Activated naive CD4-positive, alpha-beta T cell treated with Interleukin-2 at 50 U/mL for 16 hours (primary cell): ENCODE data around the gene BNC1.

ENCODE experiments used
- DNase-seq: peaks from one replicate; pipeline ENCODE4 v3.0.0-alpha.2; 2020

Gene BNC1, protein sequence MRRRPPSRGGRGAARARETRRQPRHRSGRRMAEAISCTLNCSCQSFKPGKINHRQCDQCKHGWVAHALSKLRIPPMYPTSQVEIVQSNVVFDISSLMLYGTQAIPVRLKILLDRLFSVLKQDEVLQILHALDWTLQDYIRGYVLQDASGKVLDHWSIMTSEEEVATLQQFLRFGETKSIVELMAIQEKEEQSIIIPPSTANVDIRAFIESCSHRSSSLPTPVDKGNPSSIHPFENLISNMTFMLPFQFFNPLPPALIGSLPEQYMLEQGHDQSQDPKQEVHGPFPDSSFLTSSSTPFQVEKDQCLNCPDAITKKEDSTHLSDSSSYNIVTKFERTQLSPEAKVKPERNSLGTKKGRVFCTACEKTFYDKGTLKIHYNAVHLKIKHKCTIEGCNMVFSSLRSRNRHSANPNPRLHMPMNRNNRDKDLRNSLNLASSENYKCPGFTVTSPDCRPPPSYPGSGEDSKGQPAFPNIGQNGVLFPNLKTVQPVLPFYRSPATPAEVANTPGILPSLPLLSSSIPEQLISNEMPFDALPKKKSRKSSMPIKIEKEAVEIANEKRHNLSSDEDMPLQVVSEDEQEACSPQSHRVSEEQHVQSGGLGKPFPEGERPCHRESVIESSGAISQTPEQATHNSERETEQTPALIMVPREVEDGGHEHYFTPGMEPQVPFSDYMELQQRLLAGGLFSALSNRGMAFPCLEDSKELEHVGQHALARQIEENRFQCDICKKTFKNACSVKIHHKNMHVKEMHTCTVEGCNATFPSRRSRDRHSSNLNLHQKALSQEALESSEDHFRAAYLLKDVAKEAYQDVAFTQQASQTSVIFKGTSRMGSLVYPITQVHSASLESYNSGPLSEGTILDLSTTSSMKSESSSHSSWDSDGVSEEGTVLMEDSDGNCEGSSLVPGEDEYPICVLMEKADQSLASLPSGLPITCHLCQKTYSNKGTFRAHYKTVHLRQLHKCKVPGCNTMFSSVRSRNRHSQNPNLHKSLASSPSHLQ

DNA sequence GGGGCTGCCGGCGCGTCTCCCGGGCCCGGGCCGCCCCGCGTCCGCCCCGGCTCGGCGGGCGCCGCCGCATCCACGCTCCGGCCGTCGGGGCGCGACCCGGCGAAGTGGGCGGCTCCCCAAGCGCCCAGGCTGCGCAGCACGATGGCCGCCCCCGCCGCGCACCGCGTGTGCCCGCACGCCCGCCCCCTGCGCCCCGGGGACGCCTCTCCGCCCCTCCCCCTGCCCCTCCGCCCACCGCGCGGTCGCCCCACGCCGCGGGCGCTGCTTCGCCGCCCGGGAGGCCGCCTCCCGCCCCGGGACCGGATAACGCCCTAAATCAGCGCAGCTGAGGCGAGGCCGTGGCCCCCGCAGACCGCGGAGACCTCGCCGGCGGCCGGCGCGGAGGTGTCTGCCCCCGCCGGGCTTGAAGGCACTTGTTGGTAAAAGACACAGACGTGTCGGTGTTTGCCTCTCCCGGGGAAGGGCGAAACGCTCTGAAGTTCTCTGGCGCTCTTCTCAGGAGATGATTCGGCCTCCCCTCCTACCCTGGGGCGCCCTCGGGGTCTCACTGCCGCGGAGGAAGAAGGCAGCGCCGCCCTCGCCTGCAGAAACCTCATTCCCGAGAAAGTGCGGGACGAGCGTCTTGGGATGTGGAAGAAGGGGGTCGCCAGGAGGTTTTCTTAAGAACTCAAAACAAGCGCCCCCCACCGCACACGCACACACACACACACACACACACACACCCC lies at the start of gene BNC1:
Gene BNC1 (minus strand): TSS at position 106 of the 725 bp plus-strand sequence. CDS start 36 bp downstream, at position 70.
- no peak for DNase-seq

DNA sequence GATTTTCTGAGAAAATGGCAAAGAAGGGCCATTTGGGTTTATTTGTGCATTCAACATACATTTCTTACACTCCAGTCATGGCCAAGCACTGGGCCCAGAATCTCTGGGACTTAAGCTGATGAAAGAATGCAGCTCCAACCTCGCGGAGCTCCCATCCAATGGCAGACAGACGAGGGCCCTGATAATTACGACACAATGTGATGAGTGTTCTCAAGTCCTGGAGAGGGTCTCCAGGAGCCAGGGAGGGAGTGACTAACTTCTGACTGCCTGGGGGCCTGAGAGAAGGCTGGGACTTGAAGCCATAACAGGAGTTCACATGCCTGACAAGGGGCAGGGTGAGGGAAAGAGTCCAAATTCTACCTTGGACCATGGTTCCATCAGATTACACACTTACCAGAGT lies 42.6 kb upstream of the BNC1 start:
- DNase-seq = no peak

DNA sequence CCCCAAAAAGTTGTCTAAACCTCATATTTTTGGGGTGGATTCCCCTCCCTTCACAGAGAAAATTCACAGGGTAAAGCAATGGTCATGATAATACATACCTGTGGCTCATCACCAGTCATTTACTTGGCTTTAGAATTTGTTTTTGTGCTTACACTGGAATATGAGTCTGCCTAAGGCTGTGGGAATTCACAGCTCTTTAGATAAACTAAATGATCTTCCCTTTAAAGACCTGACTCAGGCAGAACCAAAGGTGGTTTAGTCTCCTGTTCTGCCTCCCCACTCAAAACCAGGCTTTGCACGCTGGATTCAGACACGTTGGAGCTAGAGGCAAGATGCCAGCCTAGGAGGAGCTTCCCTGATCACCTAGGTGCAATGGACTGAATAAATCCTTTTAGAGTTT lies 40.3 kb upstream of the BNC1 start:
- no peak for DNase-seq

DNA sequence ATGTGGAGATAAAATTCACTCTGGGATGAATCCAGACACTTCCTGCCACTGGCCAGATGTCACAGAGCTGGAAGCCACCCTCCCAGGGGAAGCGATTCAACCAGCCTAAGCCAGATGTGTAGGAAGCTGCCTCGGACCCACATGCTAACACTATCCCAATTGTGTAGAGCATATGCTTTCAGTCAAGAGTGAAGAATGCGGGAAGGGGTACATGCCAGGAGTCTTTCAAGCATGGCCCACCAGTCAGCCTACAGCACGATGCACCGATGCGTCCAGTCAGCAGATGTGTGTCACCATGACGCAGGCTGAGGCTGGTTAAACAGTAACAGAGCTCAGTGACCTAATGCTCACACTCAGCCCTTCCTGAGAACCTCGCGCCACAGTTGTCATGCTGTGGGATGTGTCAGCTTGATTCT lies 38.8 kb upstream of the BNC1 start:
- DNase-seq = no peak

DNA sequence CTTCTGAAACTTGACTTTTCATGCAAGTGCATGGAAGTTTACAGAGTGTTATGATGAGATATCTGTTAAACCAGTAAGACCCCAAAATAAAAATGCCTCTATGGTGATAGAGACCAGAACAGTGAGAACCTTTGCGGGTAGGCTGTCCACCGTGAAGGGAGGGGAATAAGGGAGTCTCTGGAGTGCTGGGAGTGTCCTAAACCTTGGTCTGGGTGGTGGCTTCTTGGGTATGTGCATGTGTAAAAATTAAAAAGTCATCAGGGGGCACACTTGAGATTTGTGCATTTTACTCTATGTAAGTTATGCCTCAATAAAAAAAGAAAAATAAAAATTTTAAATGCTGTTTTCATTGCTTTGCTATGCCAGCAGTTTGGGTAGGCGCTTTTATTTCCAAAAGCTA lies 38.2 kb upstream of the BNC1 start:
- DNase-seq = no peak

DNA sequence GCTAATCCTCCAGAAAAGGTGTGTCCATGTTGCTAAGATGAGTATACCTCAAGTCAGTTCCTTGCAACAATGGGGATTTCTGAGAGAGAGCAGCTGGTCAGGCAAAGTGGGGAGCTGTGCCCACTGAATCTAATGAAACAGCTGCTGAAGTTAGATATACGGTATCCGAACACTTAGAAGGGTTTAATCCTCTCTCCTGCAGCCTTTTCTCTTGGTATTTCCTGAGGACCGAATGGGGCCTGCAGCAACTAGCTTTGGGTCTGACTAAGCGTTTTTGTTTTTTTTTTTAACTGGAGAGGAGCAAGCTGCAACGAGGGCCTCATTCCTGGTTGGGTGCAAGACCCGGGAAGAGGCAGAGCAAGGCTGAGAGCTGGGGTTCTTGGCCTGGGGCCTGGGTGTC lies 37.6 kb upstream of the BNC1 start:
- DNase-seq = no peak

DNA sequence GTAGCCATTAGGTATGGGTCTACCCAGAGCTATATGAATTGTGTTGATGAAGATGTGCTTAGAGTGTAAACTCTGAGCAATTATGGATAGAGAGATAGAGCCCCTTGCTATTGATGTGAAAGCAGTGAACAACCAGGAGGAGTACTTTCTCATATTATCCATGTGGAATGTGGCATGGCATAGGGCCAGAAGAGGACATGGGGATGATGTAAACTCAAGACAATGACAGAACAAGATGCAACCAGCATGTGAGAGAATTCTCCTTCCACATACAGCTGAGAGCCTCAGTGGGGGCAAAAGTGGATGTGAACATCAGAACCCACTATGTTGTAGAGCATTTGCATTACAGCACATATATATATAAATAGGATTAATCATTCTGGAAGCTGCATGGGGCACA lies 36.4 kb upstream of the BNC1 start:
- no peak for DNase-seq

DNA sequence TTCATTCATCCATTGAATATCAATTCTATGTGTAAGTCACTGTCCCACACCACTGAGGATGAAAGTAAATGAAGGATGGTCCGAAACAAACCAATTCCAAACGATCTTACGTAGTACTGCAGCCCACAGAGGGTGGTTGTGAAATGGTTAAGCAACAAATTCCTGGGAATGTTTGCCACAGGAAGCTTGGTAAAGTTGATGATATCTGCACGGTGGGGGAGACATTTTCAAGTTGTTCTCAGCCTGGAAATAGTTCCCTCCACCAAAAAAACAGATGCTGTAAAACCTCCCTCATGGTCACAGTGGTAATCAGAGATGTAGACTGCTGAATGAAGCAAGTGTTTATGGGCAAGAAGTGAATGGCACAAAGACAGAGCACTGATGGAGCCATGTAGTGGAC lies 35.9 kb upstream of the BNC1 start:
- no peak for DNase-seq

DNA sequence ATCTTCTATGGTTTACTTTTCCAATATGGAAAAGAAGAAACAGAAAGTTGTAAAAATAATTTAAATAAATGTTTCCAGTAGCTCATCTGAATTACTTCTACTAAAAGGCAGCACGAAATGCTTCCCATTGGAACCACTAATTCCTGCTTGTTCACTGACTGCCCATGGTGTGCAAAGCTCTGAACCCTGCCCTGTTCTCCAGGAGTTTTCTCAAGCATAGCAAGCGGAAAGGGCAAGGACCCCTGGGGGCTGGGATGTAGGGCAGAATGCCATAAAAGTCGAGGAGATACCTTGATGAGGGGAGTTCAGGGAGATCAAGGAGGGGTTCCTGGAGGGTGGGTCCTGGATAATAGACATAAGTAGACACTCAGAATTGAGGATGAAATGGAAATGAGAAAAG lies 35.3 kb upstream of the BNC1 start:
- no peak for DNase-seq

DNA sequence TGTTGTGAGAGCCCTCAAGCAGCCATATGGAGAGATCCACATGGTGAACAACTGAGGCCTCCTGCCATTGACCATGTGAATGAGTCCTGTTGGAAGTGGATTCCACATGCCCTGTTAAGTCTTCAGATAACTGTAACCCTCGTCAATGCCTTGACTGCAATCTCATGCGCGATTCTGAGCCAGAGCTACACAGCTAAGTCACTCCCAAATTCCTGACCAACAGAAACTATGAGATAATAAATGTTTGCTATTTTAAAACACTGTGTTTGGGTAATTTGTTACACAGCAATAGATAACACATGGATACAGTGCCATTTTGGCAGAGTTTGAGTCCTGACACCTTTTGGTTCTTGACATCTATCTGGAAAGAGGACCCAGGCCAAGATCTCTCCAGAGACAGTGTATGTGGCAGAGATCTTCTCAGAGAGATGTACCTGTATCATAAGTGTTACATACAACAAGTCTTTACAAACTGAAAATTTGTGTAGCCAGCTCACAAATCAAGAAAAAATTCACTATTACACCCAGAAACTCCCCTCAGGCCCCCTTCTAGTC lies 34.5 kb upstream of the BNC1 start:
- no peak for DNase-seq

DNA sequence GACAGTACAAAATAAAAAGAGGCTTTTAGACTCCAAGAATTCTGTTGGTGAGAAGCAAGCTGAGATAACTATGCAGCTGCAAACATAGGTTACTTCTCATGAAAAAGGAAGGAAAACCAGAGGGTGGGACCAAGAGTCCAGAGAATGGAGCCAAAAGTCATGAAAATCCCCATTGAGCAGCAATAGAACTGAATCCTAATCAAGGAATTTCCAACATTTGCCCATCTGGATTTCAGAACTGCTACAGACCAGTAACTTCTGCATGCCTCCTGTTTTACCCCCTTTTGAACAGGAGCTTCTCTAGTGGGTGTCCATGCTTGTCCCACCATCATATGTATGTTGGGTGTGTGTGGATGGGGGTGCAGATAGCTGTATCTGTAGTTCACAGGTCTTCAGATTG lies 33.6 kb upstream of the BNC1 start:
- no peak for DNase-seq

DNA sequence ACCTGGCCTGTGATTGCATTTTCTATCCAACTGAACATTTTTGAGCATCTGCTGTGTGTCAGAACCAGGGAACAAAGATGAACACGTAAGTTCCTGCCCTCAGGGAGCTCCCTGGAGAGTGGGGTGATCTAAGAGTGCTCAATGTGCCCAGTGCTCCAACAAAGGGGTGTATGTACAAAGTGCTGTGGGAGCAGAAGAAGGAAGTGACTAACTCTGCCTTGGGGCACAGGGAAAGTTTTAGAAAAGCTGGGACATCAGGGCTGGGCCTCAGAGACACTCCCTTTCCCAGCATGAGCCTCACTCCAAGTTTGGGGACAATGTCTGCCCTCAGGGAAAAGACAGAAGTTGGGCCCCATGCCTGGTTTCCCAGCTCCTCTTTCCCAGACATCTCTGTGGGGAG lies 27.6 kb upstream of the BNC1 start:
- no peak for DNase-seq

DNA sequence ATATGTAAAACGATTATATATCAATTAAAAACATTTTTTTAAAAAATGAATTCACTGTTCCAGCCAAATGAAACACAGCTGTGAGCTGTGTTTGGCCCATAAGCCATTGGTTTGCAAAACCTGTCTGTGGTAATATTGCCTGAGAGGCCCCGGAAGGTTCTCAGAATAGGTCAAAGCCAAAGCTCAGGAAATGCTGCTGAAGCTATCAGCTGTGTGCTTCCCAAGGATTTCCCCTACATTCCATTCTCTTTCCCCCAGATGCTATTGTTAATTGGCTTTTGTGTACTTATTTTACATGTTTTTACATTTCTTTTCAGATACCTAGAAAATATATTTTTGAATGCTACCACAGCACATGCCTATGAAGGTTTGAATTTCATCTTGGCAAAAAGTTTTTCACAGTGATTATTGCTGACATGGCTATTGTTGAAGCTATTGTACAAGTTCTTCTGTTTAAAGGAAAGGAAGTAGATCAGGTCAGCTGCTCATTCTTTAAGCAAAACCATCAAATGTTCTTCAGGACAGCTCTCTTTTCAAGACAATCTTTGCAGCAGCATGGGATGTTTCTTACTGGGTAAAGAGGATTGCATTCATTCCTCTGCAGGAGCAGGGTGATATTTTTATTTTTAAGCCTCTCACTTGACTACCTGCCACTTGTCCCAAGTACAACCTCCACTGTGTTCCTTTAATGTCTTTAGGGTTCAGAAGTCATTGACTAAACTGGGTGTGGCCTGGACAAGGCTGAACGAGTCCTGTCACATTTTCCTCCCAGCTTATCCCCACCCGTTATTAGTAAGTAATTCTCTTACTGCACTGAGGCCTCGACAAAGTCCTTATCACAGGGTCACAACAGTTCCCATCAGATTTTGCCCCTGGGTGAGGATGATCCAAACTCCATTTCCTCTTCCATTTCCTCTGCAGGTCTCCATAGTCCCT lies 26.3 kb upstream of the BNC1 start:
- DNase-seq = no peak

DNA sequence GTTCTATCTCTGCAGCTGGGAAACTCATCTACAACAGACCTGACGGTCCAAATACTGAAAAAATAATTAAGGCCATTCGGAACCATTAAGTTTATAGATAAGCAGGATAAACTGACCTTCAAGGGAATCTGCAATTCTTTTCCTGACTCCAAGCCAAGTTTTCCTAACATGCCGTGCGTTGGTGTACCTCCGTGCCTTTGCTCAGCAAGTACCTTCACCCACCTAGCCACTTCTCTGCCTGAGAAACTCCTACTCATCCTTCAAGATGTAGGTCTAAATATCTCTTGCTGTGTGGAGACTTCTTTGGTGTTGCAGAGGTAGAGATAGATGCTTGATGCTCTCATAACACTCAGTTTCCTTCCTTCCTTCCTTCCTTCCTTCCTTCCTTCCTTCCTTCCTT lies 24.2 kb upstream of the BNC1 start:
- no peak for DNase-seq

DNA sequence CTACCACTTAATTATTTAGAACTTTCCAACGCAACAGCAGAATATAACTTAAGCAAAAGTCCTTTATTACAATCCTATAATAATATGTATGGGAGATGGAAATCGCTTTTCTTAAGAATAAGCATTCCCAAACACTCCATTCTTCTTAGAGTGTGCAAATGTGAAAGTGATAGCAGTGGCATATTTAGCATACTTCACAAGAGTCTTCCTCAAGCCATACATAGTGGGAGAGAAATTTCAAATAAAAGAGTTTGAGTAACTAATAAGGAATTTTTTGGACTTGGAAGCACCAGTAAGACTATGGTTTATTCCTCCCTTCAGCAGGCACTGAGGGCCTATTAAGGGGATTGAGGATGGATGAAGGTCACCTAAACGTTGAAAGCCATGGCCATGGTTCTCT lies 22.1 kb upstream of the BNC1 start:
- DNase-seq = no peak

DNA sequence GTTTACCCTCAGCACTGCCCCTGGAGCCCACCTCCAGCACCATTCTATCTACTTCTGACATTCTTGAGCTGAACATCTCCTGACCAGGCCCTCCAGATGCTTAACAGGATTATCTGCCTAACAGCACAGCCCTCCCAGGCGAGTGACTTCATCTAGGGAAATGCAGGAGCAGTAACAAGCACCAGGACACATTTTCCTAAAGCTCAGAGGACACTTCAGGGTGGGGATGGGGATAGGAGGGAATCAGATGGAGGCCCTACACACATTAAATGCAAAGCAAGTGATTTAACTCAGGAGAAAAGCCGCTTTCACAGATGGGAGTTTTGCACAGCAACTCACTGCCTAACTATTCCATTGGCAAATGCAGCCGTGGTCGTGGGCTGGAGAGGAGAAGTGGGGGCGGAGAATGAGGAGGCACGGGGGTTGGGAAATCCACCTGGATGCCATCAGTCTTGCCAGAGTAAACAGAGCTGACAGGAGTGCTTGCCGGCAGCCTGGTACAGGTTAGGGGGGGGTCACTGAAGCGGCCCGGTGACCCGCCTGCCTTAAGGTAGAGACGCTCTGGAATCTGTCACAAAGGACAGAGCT lies 21.3 kb upstream of the BNC1 start:
- DNase-seq = no peak

DNA sequence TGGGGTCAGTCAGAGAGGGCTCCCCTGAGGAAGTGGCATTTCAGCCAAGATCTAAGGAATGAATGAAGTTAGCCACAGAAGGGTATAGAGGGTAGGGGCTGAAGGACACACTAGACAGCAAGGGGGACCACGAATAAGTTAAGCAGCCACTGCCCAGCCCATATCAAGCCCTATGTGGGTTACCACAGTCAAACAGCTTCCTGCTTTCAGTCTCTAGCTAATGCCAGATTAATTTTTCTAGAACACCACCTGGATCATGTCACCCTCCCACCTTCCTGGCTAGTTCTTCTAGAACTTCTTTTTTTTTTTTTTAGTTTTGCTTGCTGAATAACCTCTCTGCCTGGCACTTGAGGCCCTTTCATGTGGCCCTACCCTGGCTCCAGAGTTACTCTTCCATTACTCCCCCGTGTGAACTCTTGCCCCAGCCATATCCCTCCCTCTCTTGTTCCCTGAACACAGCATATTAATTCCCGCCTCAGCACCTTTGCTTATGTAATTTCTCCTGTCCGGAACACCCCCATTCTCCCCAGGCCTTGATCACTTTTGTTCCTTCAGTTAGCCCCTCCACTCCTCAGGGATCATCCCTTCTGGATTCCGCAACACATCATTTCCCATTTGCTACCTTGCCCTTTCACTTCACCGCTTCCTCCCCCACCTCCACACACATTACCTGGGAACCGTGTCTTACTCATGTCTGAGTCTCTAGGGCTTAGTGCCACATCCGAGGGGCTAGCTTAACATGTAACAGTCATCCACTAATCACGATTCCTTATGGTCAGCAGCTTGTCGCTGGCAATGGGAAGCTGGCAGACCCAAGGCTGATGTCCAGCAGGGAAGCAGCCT lies 20.6 kb upstream of the BNC1 start:
- DNase-seq = no peak

DNA sequence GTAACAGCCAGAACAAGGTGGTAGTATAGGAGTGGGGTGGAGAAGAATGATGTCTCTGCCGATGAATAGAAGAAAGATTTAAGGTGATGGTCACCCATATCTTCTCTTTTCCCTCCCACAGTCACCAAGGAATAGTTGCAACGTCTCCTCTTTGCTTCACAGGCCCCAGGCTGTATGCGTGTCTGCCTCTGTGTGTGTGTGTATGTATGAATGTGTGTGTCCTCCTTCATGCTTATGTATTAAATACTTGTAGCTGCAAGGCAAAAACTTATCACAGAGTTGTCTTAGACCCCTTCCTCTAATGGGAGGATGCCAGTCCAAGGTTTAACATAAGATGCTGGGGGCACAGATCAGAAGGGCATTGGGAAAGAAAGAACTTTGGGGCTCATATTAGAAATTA lies 19.1 kb upstream of the BNC1 start:
- no peak for DNase-seq

DNA sequence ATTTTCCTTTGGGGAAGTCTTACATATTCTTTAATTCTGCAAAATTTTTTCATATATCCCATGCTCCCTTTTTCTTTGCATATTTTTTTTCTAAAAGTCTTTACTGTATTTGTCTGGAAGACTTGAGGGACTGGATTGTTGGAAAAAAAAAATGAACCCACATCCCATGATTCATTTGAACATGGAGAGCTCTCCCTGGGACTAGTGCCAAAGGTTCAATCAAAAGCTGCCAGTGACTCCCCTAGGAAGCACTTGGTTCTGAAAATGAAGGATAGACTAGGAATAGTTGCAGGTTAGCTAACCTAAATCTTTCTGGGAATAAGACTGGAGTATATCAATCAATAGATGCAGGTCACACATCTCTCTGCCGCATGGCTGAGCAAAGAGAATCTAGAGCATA lies 16.4 kb upstream of the BNC1 start:
- no peak for DNase-seq

DNA sequence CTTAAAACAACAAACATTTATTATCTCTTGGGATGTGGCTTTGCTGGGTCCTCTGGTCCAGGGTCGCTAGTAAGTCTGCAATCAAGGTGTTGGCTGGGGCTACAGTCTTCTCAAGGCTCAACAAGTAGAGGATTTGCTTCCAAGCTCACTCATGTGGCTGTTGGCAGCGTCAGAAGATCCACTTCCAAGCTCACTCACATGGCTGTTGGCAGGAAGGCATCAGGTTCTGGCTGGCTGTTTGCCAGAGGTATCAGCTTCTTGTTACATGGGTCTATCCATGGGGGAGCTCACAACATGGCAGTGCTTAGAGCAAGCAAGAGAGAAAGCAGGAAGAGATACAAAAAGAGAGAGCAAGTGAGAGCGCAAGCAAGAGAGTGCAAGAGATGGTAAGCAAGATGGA lies 15.0 kb upstream of the BNC1 start:
- DNase-seq = no peak
